Stimulated activated memory B cell treated with anti-CD40 and anti-IgM and Interleukin-4, amounts not matched to agents 10 μg/mL and 1 μg/mL and 100 μg/mL, for 72 hours (primary cell): ENCODE data around the gene SCYGR7.

ENCODE experiments used
- ATAC-seq: fragments of 150-1000 bp; cut with Tn5 transposase; 2 replicates; pipeline ENCODE4 v1.10.0; 2021
- H3K27ac Mint-ChIP-seq: one replicate; pipeline ENCODE4 v1.8.0; 2022; ENCODE audit warnings: mild to moderate bottlenecking, mixed read lengths
- H3K27me3 Mint-ChIP-seq: one replicate; pipeline ENCODE4 v1.8.0; 2022; ENCODE audit warnings: mixed read lengths
- H3K36me3 Mint-ChIP-seq: one replicate; pipeline ENCODE4 v1.8.0; 2022; ENCODE audit warnings: mixed read lengths
- H3K4me1 Mint-ChIP-seq: one replicate; pipeline ENCODE4 v1.8.0; 2022; ENCODE audit warnings: mixed read lengths
- H3K4me3 Mint-ChIP-seq: one replicate; pipeline ENCODE4 v1.8.0; 2022; ENCODE audit warnings: mild to moderate bottlenecking, moderate library complexity, mixed read lengths
- H3K9me3 Mint-ChIP-seq: one replicate; pipeline ENCODE4 v1.8.0; 2022; ENCODE audit warnings: mixed read lengths

SCYGR7 gene

GRCh38 chr2:227774895-227775842, 47.0 kb downstream of the SCYGR7 start:
- Mint-ChIP-seq H3K9me3 (no peaks in the 10 kb centered on the region), H3K4me3 (no peak overlapping the region), H3K27me3 (no peaks in the 10 kb centered on the region), H3K4me1 (no peaks in the 10 kb centered on the region), H3K27ac (no peak overlapping the region), H3K36me3 (no peaks in the 10 kb centered on the region)
- ATAC-seq, result no peak
